ENCODE measurements around the gene APBB2. TPM values are rescaled to one million over a fixed set of nuclear protein-coding genes. Genes with fewer than 3 reads are reported as not detected.
A peak's percentile ranks its signal among the peaks of the same experiment; 100 is the strongest.

The APBB2 gene
- total and polyA plus RNA-seq, 4 donors = 82.2 to 104 (median 91.6) TPM

GRCh38 chr4:41199788-41200187 lies 14.6 kb downstream of the APBB2 start:
- H3K4me1 ChIP-seq (ENCODE audit: control insufficient read depth, insufficient read depth, low read length) = peaks cover 7% of the 10 kb centered on the region
- no peak overlapping the region for H3K27ac ChIP-seq (ENCODE audit: low read depth, low read length)
- no peak overlapping the region for H3K4me3 ChIP-seq (ENCODE audit: low read depth, low read length)
- 80% methylated on average over 1 of the region's 3 CpGs for WGBS (ENCODE audit: insufficient coverage)
- no peak for DNase-seq (ENCODE audit: low read depth in 4 of 6, low spot score in 6 of 6)
- no peaks in the 10 kb centered on the region for H3K36me3 ChIP-seq (ENCODE audit: control insufficient read depth, insufficient read depth, low read length)
- H3K27me3 ChIP-seq (ENCODE audit: control insufficient read depth, insufficient read depth, low read length) = no peaks in the 10 kb centered on the region
- H3K9me3 ChIP-seq (ENCODE audit: control insufficient read depth, insufficient read depth, low read length) = no peaks in the 10 kb centered on the region

GRCh38 chr4:41197996-41198395 lies 16.3 kb downstream of the APBB2 start:
- Histone ChIP-seq H3K4me1 (ENCODE audit: control insufficient read depth, insufficient read depth, low read length) (no peaks in the 10 kb centered on the region), H3K27ac (ENCODE audit: low read depth, low read length) (no peak overlapping the region), H3K36me3 (ENCODE audit: control insufficient read depth, insufficient read depth, low read length) (no peaks in the 10 kb centered on the region), H3K9me3 (ENCODE audit: control insufficient read depth, insufficient read depth, low read length) (no peaks in the 10 kb centered on the region), H3K27me3 (ENCODE audit: control insufficient read depth, insufficient read depth, low read length) (no peaks in the 10 kb centered on the region), H3K4me3 (ENCODE audit: low read depth, low read length) (no peak overlapping the region)
- DNase-seq (ENCODE audit: low read depth in 4 of 6, low spot score in 6 of 6) = no peak
- no CpG with 5 or more reads among the region's 2 CpGs for WGBS (ENCODE audit: insufficient coverage)

GRCh38 chr4:41197495-41197894 lies 16.8 kb downstream of the APBB2 start:
- Histone ChIP-seq H3K9me3 (ENCODE audit: control insufficient read depth, insufficient read depth, low read length) (no peaks in the 10 kb centered on the region), H3K27ac (ENCODE audit: low read depth, low read length) (no peak overlapping the region), H3K36me3 (ENCODE audit: control insufficient read depth, insufficient read depth, low read length) (no peaks in the 10 kb centered on the region), H3K27me3 (ENCODE audit: control insufficient read depth, insufficient read depth, low read length) (no peaks in the 10 kb centered on the region), H3K4me3 (ENCODE audit: low read depth, low read length) (no peak overlapping the region), H3K4me1 (ENCODE audit: control insufficient read depth, insufficient read depth, low read length) (no peaks in the 10 kb centered on the region)
- 88% methylated on average over 2 of the region's 3 CpGs for WGBS (ENCODE audit: insufficient coverage)
- DNase-seq (ENCODE audit: low read depth in 4 of 6, low spot score in 6 of 6) = no peak

- Histone ChIP-seq H3K36me3 (ENCODE audit: control insufficient read depth, insufficient read depth, low read length) (no peaks in the 10 kb centered on the region), H3K4me3 (ENCODE audit: low read depth, low read length) (no peak overlapping the region), H3K27me3 (ENCODE audit: control insufficient read depth, insufficient read depth, low read length) (no peaks in the 10 kb centered on the region), H3K4me1 (ENCODE audit: control insufficient read depth, insufficient read depth, low read length) (no peaks in the 10 kb centered on the region), H3K27ac (ENCODE audit: low read depth, low read length) (no peak overlapping the region), H3K9me3 (ENCODE audit: control insufficient read depth, insufficient read depth, low read length) (no peaks in the 10 kb centered on the region)
- DNase-seq (ENCODE audit: low read depth in 4 of 6, low spot score in 6 of 6) = no peak
- 72% methylated on average over 2 of the region's 6 CpGs for WGBS (ENCODE audit: insufficient coverage)
Measured at GRCh38 chr4:41196633-41197332, 17.6 kb downstream of the APBB2 start.

GRCh38 chr4:41192136-41192535 lies 22.2 kb downstream of the APBB2 start:
- WGBS (ENCODE audit: insufficient coverage) = no CpG with 5 or more reads among the region's 3 CpGs
- H3K27me3 ChIP-seq (ENCODE audit: control insufficient read depth, insufficient read depth, low read length) = no peaks in the 10 kb centered on the region
- no peak overlapping the region for H3K27ac ChIP-seq (ENCODE audit: low read depth, low read length)
- no peak for DNase-seq (ENCODE audit: low read depth in 4 of 6, low spot score in 6 of 6)
- H3K4me3 ChIP-seq (ENCODE audit: low read depth, low read length) = no peak overlapping the region
- H3K4me1 ChIP-seq (ENCODE audit: control insufficient read depth, insufficient read depth, low read length) = no peaks in the 10 kb centered on the region
- H3K9me3 ChIP-seq (ENCODE audit: control insufficient read depth, insufficient read depth, low read length) = no peaks in the 10 kb centered on the region
- no peaks in the 10 kb centered on the region for H3K36me3 ChIP-seq (ENCODE audit: control insufficient read depth, insufficient read depth, low read length)

- no peak overlapping the region for H3K27ac ChIP-seq (ENCODE audit: low read depth, low read length)
- H3K9me3 ChIP-seq (ENCODE audit: control insufficient read depth, insufficient read depth, low read length) = no peaks in the 10 kb centered on the region
- DNase-seq (ENCODE audit: low read depth in 4 of 6, low spot score in 6 of 6) = no peak
- WGBS (ENCODE audit: insufficient coverage) = 28% methylated on average over 2 of the region's 2 CpGs
- H3K4me1 ChIP-seq (ENCODE audit: control insufficient read depth, insufficient read depth, low read length) = no peaks in the 10 kb centered on the region
- no peaks in the 10 kb centered on the region for H3K27me3 ChIP-seq (ENCODE audit: control insufficient read depth, insufficient read depth, low read length)
- H3K36me3 ChIP-seq (ENCODE audit: control insufficient read depth, insufficient read depth, low read length) = no peaks in the 10 kb centered on the region
- no peak overlapping the region for H3K4me3 ChIP-seq (ENCODE audit: low read depth, low read length)
Measured at GRCh38 chr4:41189666-41190065, 24.7 kb downstream of the APBB2 start.

GRCh38 chr4:41189076-41189475 lies 25.3 kb downstream of the APBB2 start:
- Histone ChIP-seq H3K9me3 (ENCODE audit: control insufficient read depth, insufficient read depth, low read length) (no peaks in the 10 kb centered on the region), H3K27me3 (ENCODE audit: control insufficient read depth, insufficient read depth, low read length) (no peaks in the 10 kb centered on the region), H3K27ac (ENCODE audit: low read depth, low read length) (no peak overlapping the region), H3K4me3 (ENCODE audit: low read depth, low read length) (no peak overlapping the region), H3K4me1 (ENCODE audit: control insufficient read depth, insufficient read depth, low read length) (no peaks in the 10 kb centered on the region), H3K36me3 (ENCODE audit: control insufficient read depth, insufficient read depth, low read length) (no peaks in the 10 kb centered on the region)
- no peak for DNase-seq (ENCODE audit: low read depth in 4 of 6, low spot score in 6 of 6)
- no CpG with 5 or more reads among the region's 2 CpGs for WGBS (ENCODE audit: insufficient coverage)

GRCh38 chr4:41185614-41186592 lies 28.4 kb downstream of the APBB2 start:
- Histone ChIP-seq H3K4me1 (ENCODE audit: control insufficient read depth, insufficient read depth, low read length) (no peaks in the 10 kb centered on the region), H3K4me3 (ENCODE audit: low read depth, low read length) (no peak overlapping the region), H3K36me3 (ENCODE audit: control insufficient read depth, insufficient read depth, low read length) (no peaks in the 10 kb centered on the region), H3K27me3 (ENCODE audit: control insufficient read depth, insufficient read depth, low read length) (no peaks in the 10 kb centered on the region), H3K27ac (ENCODE audit: low read depth, low read length) (no peak overlapping the region), H3K9me3 (ENCODE audit: control insufficient read depth, insufficient read depth, low read length) (no peaks in the 10 kb centered on the region)
- 83% methylated on average over 1 of the region's 5 CpGs for WGBS (ENCODE audit: insufficient coverage)
- peak in 1 of 6 donors; percentile 34 for DNase-seq (ENCODE audit: low read depth in 4 of 6, low spot score in 6 of 6)

GRCh38 chr4:41184009-41184408 lies 30.3 kb downstream of the APBB2 start:
- Histone ChIP-seq H3K4me3 (ENCODE audit: low read depth, low read length) (no peak overlapping the region), H3K4me1 (ENCODE audit: control insufficient read depth, insufficient read depth, low read length) (no peaks in the 10 kb centered on the region), H3K27me3 (ENCODE audit: control insufficient read depth, insufficient read depth, low read length) (no peaks in the 10 kb centered on the region), H3K9me3 (ENCODE audit: control insufficient read depth, insufficient read depth, low read length) (no peaks in the 10 kb centered on the region), H3K27ac (ENCODE audit: low read depth, low read length) (no peak overlapping the region), H3K36me3 (ENCODE audit: control insufficient read depth, insufficient read depth, low read length) (no peaks in the 10 kb centered on the region)
- no peak for DNase-seq (ENCODE audit: low read depth in 4 of 6, low spot score in 6 of 6)
- WGBS (ENCODE audit: insufficient coverage) = 100% methylated on average over 2 of the region's 5 CpGs

Measured in spinal cord (tissue), 10 donors.